Measurements from ENCODE around the gene CIC.

Gene CIC

DNA sequence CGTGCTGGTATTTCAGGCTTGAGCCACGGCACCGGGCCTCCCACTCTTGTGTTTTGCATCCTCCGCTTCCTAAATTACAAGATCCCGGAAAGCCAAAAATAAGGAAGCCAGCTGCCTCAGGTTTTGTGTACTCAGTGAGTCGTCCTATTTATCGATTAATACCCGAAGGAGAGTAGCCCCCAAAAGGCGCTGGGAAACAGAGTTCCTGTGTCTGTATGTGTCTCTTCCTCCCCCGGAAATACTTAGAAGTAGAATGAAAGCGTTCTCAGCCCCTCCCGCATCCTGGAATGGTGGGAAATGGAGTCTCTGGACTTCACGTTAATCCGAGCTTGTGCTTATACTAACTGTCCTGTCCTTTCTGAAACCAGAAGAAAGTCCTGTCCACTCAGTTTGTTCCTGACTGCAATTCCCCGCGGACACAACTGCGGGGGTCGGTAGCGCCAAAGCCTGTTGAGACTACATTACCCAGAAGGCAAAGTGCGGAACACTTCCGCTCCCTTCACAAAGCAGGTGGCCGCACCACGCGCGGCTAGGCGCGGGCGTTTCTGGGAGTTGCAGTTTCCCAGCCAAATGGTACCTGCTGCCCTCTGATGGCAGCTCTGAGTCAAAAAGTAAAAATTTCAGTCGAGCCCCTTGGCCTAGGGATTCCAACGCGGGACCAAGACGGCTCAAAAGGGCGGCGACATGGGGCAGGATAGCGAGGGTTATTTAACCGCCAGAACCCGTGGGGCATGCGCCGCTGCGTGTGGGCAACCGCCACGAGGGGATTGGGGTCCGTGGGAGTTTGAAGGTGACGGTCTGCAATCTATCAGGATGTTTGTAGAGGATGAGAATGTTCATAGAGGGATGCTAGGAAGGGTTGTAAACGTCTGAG, 24.5 kb upstream of the CIC start:
- DNase-seq: peak; percentile 91

DNA sequence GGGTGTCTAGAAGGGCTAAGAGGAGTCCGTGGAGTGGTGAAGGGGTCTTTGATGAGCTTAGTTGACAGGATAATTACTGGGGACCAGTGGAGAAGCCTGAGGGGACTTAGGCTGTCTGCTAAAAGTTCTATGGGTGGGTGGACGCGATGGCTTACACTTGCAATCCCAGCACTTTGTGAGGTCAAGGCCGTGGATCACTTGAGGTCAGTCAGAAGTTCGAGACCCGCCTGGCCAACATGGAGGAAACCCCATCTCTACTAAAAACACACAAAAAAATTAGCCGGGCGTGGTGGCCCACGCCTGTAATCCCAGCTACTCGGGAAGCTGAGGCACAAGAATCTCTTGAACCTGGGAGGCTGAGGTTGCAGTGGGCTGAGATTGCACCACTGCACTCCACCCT, 23.8 kb upstream of the CIC start:
- no peak for DNase-seq

DNA sequence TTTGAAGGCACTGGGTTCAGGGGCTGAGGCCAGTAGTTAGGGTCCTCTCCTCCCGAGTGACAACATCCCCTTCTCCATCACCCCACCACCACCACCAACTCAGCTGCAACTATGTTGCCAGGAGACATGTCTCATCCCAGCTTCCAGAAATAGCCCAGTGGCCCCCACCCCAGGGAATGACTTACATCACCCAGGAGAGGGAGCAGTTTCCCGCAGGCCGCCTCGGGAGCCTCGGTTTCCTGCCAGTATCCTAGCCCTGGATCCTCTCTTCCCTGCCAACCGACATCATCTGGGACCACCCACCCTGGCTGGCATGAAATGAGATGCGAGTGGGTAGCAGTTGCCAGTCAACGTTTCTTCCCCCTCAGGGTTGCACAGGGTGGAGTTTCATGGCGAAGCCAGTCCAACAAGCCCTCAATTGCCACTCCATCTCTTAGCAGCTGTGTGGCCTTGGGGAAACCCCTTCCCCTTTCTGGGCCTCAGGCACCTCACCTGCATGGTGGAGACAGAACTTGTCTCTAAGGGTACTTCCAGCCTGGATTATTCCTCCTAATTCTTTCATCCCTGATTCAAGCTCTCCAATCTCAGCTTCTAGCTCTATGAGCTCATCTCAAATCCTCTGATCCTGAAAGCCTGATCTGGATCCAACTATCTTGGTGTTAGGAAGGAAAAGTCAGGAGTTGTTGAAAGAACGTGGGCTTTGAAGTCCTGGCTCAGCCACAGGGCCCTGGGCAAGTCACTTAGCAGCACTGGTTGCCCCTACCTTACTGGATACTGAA, 22.7 kb upstream of the CIC start:
- DNase-seq: no peak

GRCh38 chr19:42246922-42247639, 22.0 kb upstream of the CIC start:
- DNase-seq: no peak

GRCh38 chr19:42247640-42248199, 21.3 kb upstream of the CIC start:
- no peak for DNase-seq

DNA sequence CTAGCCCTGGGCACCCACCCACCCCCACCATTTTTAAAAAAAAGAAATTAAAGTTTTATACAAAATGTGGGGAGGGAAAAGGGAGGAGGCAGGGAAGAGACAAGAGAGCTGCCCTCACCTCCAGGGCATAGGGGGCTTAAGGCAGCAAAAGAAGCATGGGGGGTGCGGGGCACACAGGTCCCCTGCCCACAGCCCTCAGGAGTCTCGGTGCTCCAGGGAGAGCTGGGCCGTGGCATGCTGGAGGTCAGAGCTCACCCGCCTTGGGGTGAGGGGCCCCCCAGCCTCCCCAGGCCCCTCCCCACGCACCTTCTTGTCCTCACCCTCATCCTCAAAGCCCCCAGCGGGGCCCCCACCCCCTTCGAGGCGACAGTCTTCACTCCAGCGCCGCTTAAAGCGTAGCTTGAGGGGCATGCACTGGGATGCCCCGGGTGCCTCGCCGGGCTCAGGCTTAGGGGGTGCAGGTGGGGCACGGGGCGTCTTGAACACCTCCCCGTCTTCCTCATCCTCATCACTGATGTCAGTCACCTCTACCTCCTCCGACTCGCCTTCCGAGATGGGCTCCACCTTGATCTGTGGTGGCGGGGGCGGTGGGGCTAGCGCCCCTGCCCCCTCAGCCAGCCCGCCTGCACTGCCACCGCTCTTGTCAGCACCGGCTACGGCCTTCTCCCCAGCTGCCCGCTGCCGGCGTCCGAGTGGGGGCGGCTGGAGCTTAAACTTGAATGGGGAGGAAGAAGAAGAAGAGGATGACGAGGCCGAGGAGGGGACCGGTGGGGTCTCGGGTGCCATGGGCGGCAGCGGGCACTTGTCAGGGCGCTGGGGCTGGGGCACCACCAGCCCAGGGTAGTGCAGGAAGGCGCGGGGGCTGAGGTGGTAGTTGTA, 20.5 kb upstream of the CIC start:
- DNase-seq: no peak

- no peak for DNase-seq
Observed at GRCh38 chr19:42249149-42249750, 19.8 kb upstream of the CIC start.

GRCh38 chr19:42249769-42250168, 19.3 kb upstream of the CIC start:
- DNase-seq: no peak

DNA sequence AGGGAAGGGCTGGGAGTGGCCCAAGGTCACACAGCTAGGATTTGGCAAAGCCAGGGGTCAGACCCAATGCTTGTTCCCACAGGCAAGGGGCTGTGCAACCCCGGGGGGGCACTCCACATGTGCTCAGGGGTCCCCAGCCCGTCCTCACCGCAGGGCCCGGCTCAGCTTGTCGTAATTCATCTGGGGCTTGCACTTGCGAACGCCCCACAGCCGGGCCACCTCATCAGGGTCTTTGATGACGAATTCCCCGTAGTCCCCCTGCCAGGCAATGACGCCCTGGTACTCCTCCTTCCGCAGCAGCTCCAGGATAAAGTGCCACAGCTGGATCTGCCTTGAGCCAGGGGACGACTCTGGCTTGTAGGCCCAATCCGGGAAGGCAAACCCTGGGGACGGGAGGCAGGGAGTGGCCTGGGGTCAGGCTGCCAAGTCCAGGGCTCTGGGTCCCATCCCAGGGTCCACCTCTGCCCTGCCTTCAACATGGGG, 18.8 kb upstream of the CIC start:
- no peak for DNase-seq

GRCh38 chr19:42250666-42251531, 18.2 kb upstream of the CIC start:
- no peak for DNase-seq

GRCh38 chr19:42251572-42252358, 17.3 kb upstream of the CIC start:
- DNase-seq: no peak

DNA sequence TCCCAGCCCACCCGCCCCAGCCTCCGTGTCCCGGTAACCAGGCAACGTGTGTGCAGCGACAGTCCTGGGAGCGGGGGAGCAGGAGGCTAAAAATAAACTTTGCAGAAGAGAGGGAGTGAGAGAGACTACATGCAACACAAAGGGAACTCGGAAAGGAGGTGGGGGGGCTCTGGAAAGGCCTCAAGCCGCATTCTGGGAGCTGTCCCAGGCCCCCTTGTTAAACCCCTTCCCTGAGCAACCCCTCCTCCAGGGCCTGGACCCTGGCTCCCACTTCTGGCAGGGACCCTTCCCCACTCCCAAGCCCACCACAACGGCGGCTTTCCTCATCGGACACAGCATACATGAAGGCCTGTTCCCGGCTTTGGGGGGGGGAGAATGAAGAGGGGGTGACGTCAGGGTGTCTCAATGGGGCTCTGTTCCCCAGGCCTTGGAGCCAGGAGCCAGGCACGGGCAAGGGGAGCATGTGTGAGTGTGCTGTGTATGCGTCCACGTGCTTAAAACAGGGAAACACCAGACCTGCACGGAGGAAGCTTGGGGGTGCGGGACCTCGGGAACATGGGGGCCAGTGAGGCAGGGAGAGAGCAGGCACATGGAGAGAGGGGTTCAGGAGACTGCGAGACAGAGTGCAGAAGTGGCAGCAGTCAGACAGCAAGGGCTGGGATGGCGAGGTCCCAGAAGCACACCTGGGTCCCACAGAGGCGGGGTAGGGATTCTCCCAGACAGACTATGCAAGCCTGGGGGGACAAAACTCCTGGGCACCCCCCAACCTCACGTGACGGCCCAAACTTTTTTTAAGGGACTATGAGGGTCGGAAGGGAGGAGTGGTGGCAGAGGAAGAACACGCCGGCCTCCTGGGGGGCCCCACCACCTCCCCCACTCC, 16.4 kb upstream of the CIC start:
- DNase-seq: no peak

DNA sequence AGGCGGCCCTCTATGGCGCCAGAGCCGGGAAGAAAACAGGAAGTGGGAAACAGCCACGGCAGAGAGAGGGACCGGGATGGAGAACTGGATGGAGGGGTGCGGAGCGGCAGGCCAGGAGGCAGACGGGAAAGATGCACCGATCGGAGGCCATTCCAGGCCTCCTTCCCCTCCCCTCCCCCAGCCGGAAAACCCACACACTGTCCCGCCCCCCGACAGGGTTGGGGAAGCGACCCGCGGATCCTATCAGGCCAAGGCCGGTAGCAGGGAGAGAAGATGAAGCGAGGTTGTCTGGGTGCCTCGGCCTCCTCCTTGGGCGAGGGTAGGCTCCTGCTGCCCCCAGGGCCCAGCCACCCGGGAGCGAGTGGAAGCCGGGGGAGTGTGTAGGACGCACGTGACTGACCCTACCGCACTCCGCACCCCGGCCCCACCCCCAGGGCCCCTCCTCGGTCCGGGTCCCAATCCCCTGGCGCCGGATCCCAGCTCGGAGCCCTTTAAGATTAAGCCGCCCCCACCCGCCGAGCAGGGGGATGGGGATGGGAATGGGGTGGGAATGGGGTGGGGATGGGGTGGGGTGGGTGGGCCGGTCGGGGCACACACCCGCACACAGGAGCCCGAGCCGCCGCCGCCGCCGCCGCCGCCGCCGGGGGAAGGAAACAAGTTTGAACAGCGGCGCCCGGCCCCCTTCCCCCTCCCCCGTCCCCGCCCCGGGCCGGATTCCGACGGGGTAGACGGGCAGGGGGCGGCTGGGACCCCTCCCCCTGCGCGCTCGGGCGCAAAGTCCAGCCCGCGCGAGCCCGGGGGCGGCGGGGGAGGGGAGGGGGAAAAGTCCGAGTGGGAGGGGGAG, 15.6 kb upstream of the CIC start:
- DNase-seq: peak; percentile 63 to 78

- peak; percentile 80 to 82 for DNase-seq
Observed at GRCh38 chr19:42254089-42254849, 14.8 kb upstream of the CIC start.

DNA sequence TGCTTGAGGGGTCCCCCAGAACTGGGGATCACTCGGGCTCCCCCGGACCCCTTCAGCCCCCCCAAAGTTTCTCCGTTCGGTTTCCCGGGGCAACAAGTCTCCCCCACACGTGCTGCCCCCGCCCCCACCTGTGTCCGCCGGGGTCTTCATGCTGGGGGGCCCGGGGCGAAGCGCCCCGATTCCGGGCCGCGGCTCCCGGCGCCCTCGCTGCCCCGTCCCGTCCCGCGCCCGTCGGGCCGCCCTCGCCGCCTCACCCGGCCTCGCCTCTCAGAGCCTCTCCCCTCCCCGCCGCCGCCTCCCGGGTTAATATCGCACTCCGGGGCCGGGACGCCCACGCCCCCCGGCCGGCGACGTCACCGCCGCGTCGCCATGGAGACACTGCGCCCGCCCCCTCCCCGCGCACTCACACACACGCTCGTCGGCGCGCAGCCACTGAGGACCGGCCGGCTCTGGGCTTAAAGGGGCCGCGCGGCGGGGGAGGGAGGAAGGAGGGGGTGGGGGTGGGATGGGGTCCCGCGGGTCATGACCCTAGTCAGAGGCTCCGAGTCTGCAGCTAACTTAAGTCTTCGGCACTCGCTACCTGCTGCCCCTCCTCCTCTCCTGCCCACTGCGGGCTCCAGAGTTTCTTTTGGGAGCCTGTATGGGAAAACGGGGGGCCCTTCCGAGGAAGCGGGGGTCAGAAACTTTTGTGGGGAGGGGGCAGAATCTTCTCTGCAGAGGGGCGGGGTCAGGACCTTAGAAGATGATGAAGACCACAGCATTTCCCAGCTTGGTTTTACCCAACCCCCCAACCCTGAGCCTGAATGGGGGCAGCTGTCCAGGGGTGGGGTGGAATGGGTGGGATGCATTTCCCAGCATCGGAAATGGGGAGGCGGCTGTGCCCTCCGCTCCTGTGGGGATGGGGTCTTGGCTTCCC, 13.9 kb upstream of the CIC start, which contains the start of gene ERF:
Gene ERF, minus strand, starts transcription at position 279 of the 916 bp plus-strand sequence. Its CDS starts 129 bp downstream, at position 150.
- peak; percentile 93 to 94 for DNase-seq
